Fibroblast of skin of left quadriceps (primary cell): ENCODE results near the gene TAS1R3.
"Not testable (repeated sequence)": the region's sequence is repeated elsewhere in the genome, so short reads cannot be mapped to it uniquely, and the experiment has no call there.

Experiments used
- DNase-seq, 2 experiments: peaks; one replicate each; pipeline ENCODE4 v3.0.0-alpha.2; 2013; ENCODE audit warnings: low read depth in 2 of 2

Gene TAS1R3

GRCh38 chr1:1309251-1310108, 21.6 kb upstream of the TAS1R3 start:
- no peak for DNase-seq

- DNase-seq, result no peak
Observed at GRCh38 chr1:1310109-1310385, 21.0 kb upstream of the TAS1R3 start.

- DNase-seq, result no peak
Observed at GRCh38 chr1:1310476-1311053, 20.5 kb upstream of the TAS1R3 start.

GRCh38 chr1:1311107-1312104, 19.7 kb upstream of the TAS1R3 start:
- DNase-seq, result no peak

- DNase-seq, result no peak
Observed at GRCh38 chr1:1312450-1313314, 18.4 kb upstream of the TAS1R3 start.

GRCh38 chr1:1313500-1314236, 17.4 kb upstream of the TAS1R3 start:
- no peak for DNase-seq

GRCh38 chr1:1314237-1314586, 16.9 kb upstream of the TAS1R3 start:
- DNase-seq, result no peak

- DNase-seq, result no peak
Observed at GRCh38 chr1:1314678-1315335, 16.3 kb upstream of the TAS1R3 start.

DNA sequence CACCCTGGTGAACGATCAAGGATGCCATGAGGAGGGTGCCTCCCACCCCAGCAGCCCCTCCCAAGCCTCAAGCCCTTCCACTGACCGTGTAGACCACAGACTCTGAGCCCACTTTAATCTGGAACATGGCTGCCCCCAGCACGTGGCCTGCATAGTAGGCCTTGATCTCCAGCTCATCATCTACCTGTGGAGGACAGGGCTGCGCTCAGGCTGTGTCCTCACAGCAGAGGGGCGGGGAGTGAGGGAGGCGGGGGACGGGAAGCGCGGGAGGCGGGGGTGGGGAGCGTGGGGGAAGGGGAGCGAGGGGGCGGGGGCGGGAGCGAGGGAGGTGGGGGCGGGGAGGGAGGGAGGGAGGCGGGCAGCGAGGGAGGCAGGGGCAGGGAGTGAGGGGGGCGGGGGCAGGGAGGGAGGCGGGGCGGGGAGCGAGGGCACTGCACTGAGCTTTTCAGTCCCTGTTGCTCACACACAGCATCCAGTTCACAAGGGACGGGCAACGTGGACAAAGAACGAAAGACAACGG, 15.6 kb upstream of the TAS1R3 start:
- DNase-seq, result no peak

DNA sequence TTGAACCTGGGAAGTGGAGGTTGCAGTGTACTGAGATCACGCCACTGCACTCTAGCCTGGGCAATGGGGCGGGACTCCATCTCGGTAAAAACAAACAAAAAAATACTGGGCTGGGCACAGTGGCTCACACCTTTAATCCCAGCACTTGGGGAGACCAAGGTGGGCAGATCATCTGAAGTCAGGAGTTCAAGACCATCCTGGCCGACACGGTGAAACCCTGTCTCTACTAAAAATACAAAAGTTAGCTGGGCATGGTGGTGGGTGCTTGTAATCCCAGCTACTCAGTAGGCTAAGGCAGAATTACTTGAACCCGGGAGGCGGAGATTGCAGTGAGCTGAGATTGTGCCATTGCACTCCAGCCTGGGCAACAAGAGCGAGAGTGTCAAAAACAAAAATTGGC, 14.9 kb upstream of the TAS1R3 start:
- not testable (repeated sequence) for DNase-seq

DNA sequence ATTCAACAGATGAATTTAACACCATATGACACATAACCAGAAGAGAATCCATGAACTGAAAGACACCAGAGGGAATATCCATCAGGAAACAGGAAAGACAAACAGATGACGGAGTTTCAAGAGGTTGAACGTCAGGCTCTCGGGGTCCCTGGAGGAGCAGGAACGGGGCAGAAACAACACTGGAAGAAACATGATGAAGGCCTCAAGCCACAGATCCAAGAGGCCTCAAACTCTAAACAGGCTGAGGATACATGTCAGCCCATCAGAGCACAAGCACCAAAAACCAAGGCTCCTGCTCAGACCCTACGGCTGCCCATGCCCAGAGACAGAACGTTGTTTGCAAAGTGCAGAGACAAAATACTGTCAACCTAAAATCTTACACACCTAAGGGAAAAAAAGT, 13.7 kb upstream of the TAS1R3 start:
- DNase-seq, result no peak

DNA sequence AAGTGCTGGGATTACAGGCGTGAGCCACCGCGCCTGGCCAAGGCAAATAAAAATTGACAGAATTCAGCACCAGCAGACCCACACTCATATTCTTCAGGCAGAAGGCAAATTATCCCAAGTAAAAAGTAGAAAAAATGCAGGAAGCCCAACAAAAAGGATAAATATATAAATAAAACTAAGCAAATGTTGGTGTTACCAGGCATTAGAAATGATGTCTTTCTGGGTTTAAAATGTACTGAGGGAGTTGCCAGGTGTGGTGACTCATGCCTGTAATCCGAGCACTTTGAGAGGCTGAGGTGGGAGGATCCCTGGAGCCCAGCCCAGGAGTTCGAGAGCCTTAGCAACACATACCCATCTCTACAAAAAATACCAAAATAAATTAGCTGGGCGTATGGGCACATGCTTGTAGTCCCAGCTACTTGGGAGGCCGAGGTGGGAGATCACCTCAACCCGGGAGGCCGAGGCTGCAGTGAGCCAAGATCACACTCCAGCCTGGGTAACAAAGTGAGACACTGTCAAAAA, 12.9 kb upstream of the TAS1R3 start:
- DNase-seq, result peak; percentile 74 to 77

DNA sequence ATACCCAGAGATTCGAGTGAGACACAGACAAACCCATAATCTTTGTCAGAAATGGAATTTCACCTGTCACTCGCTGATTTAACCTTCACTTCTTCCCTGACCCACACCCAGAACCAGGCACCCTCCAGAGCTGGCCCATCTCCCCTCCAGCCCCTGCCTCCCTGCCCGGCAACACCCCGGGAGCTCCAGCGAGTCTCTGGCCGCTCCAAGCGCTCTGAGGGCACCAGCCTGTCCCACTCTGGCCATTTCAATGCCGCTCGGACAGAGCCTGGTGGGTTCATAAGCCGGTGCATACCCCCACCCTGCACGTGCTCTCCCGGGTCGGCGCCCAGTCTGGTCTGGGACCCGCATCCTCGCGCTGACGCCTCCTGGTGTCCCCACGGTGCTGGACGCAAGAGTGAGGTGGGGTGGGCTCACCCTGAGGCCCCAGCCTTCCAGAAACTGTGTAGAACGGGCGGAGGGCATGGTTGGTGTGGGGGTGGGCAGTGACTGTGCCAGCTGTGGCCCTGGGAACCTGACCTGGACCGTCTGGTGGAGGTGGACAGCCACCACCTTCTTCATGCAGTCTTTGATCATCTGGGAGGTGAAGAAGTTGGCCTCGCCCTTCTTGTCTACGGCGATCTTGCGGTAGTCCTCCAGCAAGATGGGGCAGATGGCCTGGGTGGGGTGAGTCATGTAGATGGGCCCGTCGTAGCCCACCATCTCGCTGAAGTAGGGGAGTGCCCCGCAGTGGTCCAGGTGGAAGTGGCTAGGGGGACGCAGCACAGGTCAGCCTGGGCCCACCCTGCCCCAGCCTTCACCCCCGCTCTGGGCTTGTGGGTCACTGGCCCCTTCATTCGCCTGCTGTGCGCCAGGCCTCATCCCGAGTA, 12.1 kb upstream of the TAS1R3 start:
- DNase-seq, result no peak

GRCh38 chr1:1319646-1319941, 11.5 kb upstream of the TAS1R3 start:
- no peak for DNase-seq

- no peak for DNase-seq
Observed at GRCh38 chr1:1320666-1321448, 10.2 kb upstream of the TAS1R3 start.

- no peak for DNase-seq
Observed at GRCh38 chr1:1321477-1321876, 9.6 kb upstream of the TAS1R3 start.

GRCh38 chr1:1322418-1322817, 8.7 kb upstream of the TAS1R3 start:
- no peak for DNase-seq

- DNase-seq, result no peak
Observed at GRCh38 chr1:1322952-1323351, 8.1 kb upstream of the TAS1R3 start.
